ENCODE data around the gene EPS8L3. TPM values are rescaled to one million over a fixed set of nuclear protein-coding genes. Genes with fewer than 3 reads are reported as not detected.
A peak's percentile ranks its signal among the peaks of the same experiment; 100 is the strongest.

EPS8L3 gene
- total and polyA plus RNA-seq, 9 of the 15 experiments (the other 6 are each of a cell fraction or from before 2014, with no cell fraction given) = 0.09 to 0.42 (median 0.14) TPM; not detected in 5

GRCh38 chr1:109762821-109763645 is 690 bp downstream of the EPS8L3 start:
- peak overlapping the region in 1 of 2 experiments; percentile 62; a peak in 2 of 4 replicates for H3K9ac ChIP-seq (ENCODE audit: insufficient read depth in 1 of 2, low read depth in 2 of 2, low read length in 2 of 2)
- no TSS peak for BruUV-seq (replicated peaks)
- no peaks in the 10 kb centered on the region for H3K36me3 ChIP-seq (ENCODE audit: control insufficient read depth, insufficient read depth, low read length)
- H3K4me3 ChIP-seq = no peak overlapping the region
- FAIRE-seq (peak; percentile 82), ATAC-seq (peak; percentile 31), DNase-seq (ENCODE audit: extremely low read depth in 1 of 4, low spot score in 3 of 4) (peak; percentile 34 to 76 (median 64))
- H3K9me3 ChIP-seq (replicated peaks; ENCODE audit: control insufficient read depth, insufficient read depth, low read depth, low read length) = no peaks in the 10 kb centered on the region
- H3K9me1 ChIP-seq (ENCODE audit: control insufficient read depth, insufficient read depth, low read length) = no peaks in the 10 kb centered on the region
- H3K27me3 ChIP-seq (ENCODE audit: control insufficient read depth in 2 of 2, insufficient read depth in 2 of 2, low read length in 2 of 2) = peaks cover 3 to 5% of the 10 kb centered on the region in 2 experiments; a peak in 3 of 5 replicates
- intact Hi-C loops (cut with micrococcal nuclease) (no loop called here), in situ Hi-C loops (cut with MboI) (loop anchor here (5.0 kb wide), 1 partner anchor 216 kb away; the partner anchor contains the start of gene GNAI3)
- CTCF ChIA-PET (ENCODE audit: low intra/inter-chr PET ratio) = no interaction called here
- no peaks in the 10 kb centered on the region for H3K79me2 ChIP-seq (ENCODE audit: control insufficient read depth, insufficient read depth, low read length)
- H3K4me1 ChIP-seq (replicated peaks in 1 of 2; ENCODE audit: control insufficient read depth in 2 of 2, insufficient read depth in 2 of 2, low read length in 2 of 2) = peaks cover 27 to 29% of the 10 kb centered on the region in 2 experiments
- peak overlapping the region; percentile 93 for H2AFZ ChIP-seq (ENCODE audit: low read depth, low read length)
- 54% methylated on average over 11 of the region's 11 CpGs for WGBS (ENCODE audit: insufficient coverage, low coverage, missing lambda C conversion rate)
- peak overlapping the region; percentile 71; the same call in 2 of the 3 replicates for H3K27ac ChIP-seq (ENCODE audit: extremely low read depth, low read depth, low read length)
- POLR2A ChIA-PET = interaction anchor here (1.0 kb wide), 1 partner anchor 214 kb away, joined by 3 read pairs; no protein-coding TSS in a partner anchor
- H3K4me2 ChIP-seq (ENCODE audit: insufficient read depth, low read length) = peak overlapping the region; percentile 53
- H4K20me1 ChIP-seq (replicated peaks; ENCODE audit: control insufficient read depth, insufficient read depth, low read length) = no peaks in the 10 kb centered on the region
- no peak for TF ChIP-seq TARDBP (IDR thresholded peaks at IDR 0.05)
- TF ChIP-seq HCFC1 (IDR thresholded peaks at IDR 0.05; ENCODE audit: low read depth, low read length) = no peak
- no peak for TF ChIP-seq HOXB6 (CRISPR knock-in tag; IDR thresholded peaks at IDR 0.05; ENCODE audit: borderline replicate concordance)
- TF ChIP-seq CGGBP1 (CRISPR knock-in tag; IDR thresholded peaks at IDR 0.05) = no peak
- no peak for TF ChIP-seq YY1 (IDR thresholded peaks at IDR 0.05; ENCODE audit: borderline replicate concordance in 1 of 3, control insufficient read depth in 1 of 3, extremely low read depth in 1 of 3, insufficient read depth in 3 of 3, insufficient read length in 1 of 3, insufficient replicate concordance in 2 of 3, low read depth in 1 of 3, low read length in 2 of 3)
- TF ChIP-seq TBL1XR1 (IDR thresholded peaks at IDR 0.05; ENCODE audit: low read length in 2 of 2) = no peak
- peak; percentile 71; the same call in 1 of the 2 replicates for TF ChIP-seq SMAD3 (CRISPR knock-in tag; conservative IDR thresholded peaks at IDR 0.05)
- TF ChIP-seq SP1 (CRISPR knock-in tag; IDR thresholded peaks at IDR 0.05) = no peak; the same call in 1 of the 2 replicates
- no peak for TF ChIP-seq MTA2 (IDR thresholded peaks at IDR 0.05; ENCODE audit: low read depth)
- no peak for TF ChIP-seq ZNF707 (CRISPR knock-in tag; conservative IDR thresholded peaks at IDR 0.05)
- peak; percentile 75 for TF ChIP-seq BRD4 (IDR thresholded peaks at IDR 0.05)
- no peak for TF ChIP-seq U2AF2 (optimal IDR thresholded peaks at IDR 0.05; ENCODE audit: low read depth, low read length)
- no peak; the same call in none of the 2 replicates for TF ChIP-seq ZFX (CRISPR knock-in tag; IDR thresholded peaks at IDR 0.05)
- no peak for TF ChIP-seq CTCFL (IDR thresholded peaks at IDR 0.05; ENCODE audit: borderline replicate concordance, insufficient read depth, low read depth, low read length, poor library complexity, severe bottlenecking)
- TF ChIP-seq SIRT6 (IDR thresholded peaks at IDR 0.05; ENCODE audit: low read depth, low read length) = no peak
- no peak for TF ChIP-seq RBFOX2 (IDR thresholded peaks at IDR 0.05; ENCODE audit: low read depth, low read length)
- TF ChIP-seq ZBED1 (IDR thresholded peaks at IDR 0.05) = no peak
- no peak for TF ChIP-seq SMAD4 (CRISPR knock-in tag; conservative IDR thresholded peaks at IDR 0.05)
- TF ChIP-seq GABPB1 (CRISPR knock-in tag; IDR thresholded peaks at IDR 0.05) = no peak
- peak; percentile 55 for TF ChIP-seq PTTG1 (tag; IDR thresholded peaks at IDR 0.05; ENCODE audit: low read depth)
- no peak for TF ChIP-seq BCL6 (CRISPR knock-in tag; IDR thresholded peaks at IDR 0.05)
